Cardiac fibroblast (primary cell): ENCODE measurements around the gene LHPP.

Experiments
- DNase-seq, 2 donors: peaks; one replicate each; pipeline versions ENCODE4 v3.0.0 to v3.0.0-alpha.2; 2010; ENCODE audit warnings: low read depth in 2 of 2
- H3K4me3 ChIP-seq, 2 donors: replicated peaks in 1 of 2; 1 replicate in 1 of 2; 2 replicates in 1 of 2; pipeline ENCODE4 v1.5.1; 2011; ENCODE audit warnings: low read depth in 2 of 2, low read length in 2 of 2, mild to moderate bottlenecking in 2 of 2, moderate library complexity in 1 of 2
- CTCF ChIP-seq: IDR thresholded peaks from one replicate; pipeline ENCODE4 v1.5.1; 2011; ENCODE audit warnings: low read depth, mild to moderate bottlenecking, low read length, inconsistent platforms

LHPP gene

GRCh38 chr10:124570646-124571045 is 109.0 kb downstream of the LHPP start:
- no peak overlapping the region for H3K4me3 ChIP-seq
- DNase-seq, result no peak
- no peak for TF ChIP-seq CTCF

GRCh38 chr10:124572751-124573150 is 111.1 kb downstream of the LHPP start:
- TF ChIP-seq CTCF, result no peak
- no peak for DNase-seq
- H3K4me3 ChIP-seq, result no peak overlapping the region

- no peak overlapping the region for H3K4me3 ChIP-seq
- no peak for DNase-seq
- no peak for TF ChIP-seq CTCF
Observed at GRCh38 chr10:124573726-124574455, 112.3 kb downstream of the LHPP start.

- no peak for TF ChIP-seq CTCF
- DNase-seq, result no peak
- no peak overlapping the region for H3K4me3 ChIP-seq
Observed at GRCh38 chr10:124574456-124575070, 112.9 kb downstream of the LHPP start.

- H3K4me3 ChIP-seq, result no peak overlapping the region
- no peak for TF ChIP-seq CTCF
- no peak for DNase-seq
Observed at GRCh38 chr10:124575107-124576035, 113.7 kb downstream of the LHPP start.

- no peak for DNase-seq
- no peak for TF ChIP-seq CTCF
- H3K4me3 ChIP-seq, result no peak overlapping the region
Observed at GRCh38 chr10:124576526-124577420, 115.2 kb downstream of the LHPP start.
